Large intestine (tissue), 3 donors: ENCODE measurements around the gene FOLR2. TPM values are rescaled to one million over a fixed set of nuclear protein-coding genes. Genes with fewer than 3 reads are reported as not detected.

Experiments used
- DNase-seq, 2 donors: peaks; one replicate each; pipeline versions ENCODE4 v3.0.0 to v3.0.0-alpha.2; 2013
- H3K27ac ChIP-seq: one replicate; pipeline ENCODE4 v1.5.1; 2013; ENCODE audit warnings: low read length
- H3K27me3 ChIP-seq: 2 replicates; pipeline ENCODE4 v1.6.1; 2013; ENCODE audit warnings: low read length; ENCODE audit not compliant: control insufficient read depth, insufficient read depth
- H3K36me3 ChIP-seq: 2 replicates; pipeline ENCODE4 v1.6.1; 2013; ENCODE audit warnings: low read length; ENCODE audit not compliant: control insufficient read depth, insufficient read depth
- H3K4me1 ChIP-seq: one replicate; pipeline ENCODE4 v1.6.1; 2013; ENCODE audit warnings: low read length; ENCODE audit not compliant: control insufficient read depth, insufficient read depth
- H3K4me3 ChIP-seq: one replicate; pipeline ENCODE4 v1.5.1; 2013; ENCODE audit warnings: low read length
- H3K9me3 ChIP-seq: one replicate; pipeline ENCODE4 v1.6.1; 2013; ENCODE audit warnings: mild to moderate bottlenecking, low read depth, low read length, moderate library complexity; ENCODE audit not compliant: control insufficient read depth
- WGBS: methylation state at CpG from one replicate; pipeline ENCODE4 v1.1.5; 2013; ENCODE audit warnings: low lambda C conversion rate; ENCODE audit not compliant: insufficient coverage; 5-methylcytosine and 5-hydroxymethylcytosine counted together
- polyA plus RNA-seq: library from polyadenylated mRNA; unstranded; fragments of 120-200 nt; gene quantifications from one replicate; pipeline ENCODE4 v1.2.1, GENCODE V29; 2013

The FOLR2 gene
- polyA plus RNA-seq, 1 donor = 15.0 TPM

DNA sequence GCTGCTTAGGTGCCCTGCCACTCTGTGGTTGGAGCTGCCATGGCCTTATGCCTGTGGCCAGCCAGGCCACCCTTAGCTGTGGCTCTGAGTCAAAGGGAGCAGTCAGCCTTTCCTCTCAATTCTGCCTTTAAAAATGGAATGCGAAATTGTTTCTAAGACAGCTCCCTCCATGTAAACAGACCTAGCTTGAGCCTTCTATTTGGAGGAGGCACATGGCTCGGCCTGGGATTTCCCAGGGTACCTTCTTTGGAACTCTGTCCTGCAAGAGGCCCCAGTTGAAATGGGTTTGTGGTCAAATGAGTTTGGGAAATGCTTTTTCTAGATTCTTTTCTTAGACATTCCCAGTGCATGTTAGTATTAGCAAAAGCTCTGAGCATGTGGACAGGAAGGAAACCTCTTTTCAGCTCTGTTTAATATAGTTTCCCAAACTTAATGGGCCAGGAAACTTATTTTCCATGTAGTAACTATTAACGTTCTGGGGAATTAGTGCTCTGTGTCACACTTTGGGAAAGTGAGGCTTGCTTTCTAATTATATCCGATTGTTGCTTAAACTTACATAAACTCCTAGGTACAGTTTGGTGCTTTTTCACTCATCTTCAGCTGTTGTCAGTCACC is 19.6 kb downstream of the FOLR2 start:
- Histone ChIP-seq H3K9me3 (no peaks in the 10 kb centered on the region), H3K36me3 (peaks cover 69% of the 10 kb centered on the region), H3K27me3 (peaks cover 25% of the 10 kb centered on the region), H3K27ac (no peak overlapping the region), H3K4me1 (peaks cover 22% of the 10 kb centered on the region), H3K4me3 (no peak overlapping the region)
- no peak for DNase-seq
- no CpG with 5 or more reads among the region's 4 CpGs for WGBS

DNA sequence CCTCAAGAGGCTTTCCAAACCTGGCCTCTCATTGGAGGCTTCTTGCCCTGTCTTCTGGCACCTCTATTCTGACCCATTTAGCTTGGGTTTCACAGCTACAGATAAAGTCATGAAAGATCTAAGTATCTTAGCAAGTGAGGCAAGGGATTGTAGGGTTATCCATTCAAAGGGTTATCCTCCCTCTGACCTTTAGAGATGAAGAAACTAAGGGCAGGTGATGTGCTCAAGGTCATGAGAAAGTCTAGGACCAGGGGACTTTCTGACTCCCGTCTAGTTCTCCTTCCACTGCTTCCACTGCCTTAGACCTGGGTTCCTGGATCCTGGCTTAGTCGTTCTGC is 20.1 kb downstream of the FOLR2 start:
- Histone ChIP-seq H3K27me3 (peaks cover 31% of the 10 kb centered on the region), H3K27ac (no peak overlapping the region), H3K4me3 (no peak overlapping the region), H3K9me3 (no peaks in the 10 kb centered on the region), H3K36me3 (peaks cover 63% of the 10 kb centered on the region), H3K4me1 (peaks cover 22% of the 10 kb centered on the region)
- no peak for DNase-seq
- WGBS = no CpG with 5 or more reads among the region's 2 CpGs

DNA sequence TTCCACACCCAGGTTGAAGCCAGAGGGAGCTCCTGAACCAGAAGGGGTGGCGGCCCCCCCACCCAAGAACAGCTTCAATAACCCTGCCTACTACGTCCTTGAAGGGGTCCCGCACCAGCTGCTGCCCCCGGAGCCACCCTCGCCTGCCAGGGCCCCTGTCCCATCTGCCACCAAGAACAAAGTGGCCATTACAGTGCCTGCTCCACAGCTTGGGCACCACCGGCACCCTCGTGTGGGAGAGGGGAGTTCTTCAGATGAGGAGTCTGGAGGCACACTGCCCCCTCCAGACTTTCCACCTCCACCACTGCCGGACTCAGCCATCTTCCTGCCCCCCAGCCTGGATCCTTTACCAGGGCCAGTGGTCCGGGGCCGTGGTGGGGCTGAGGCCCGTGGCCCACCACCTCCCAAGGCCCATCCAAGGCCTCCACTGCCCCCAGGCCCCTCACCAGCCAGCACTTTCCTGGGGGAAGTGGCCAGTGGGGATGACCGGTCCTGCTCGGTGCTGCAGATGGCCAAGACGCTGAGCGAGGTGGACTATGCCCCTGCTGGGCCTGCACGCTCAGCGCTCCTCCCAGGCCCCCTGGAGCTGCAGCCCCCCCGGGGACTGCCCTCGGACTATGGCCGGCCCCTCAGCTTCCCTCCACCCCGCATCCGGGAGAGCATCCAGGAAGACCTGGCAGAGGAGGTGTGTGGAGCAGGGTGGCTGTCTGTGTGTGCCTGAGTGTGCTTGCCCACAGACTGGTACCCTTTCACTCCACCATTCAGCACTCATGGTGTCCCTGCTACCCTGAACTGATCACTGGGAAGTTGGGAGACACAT is 20.7 kb downstream of the FOLR2 start:
- H3K4me1 ChIP-seq = peaks cover 22% of the 10 kb centered on the region

DNA sequence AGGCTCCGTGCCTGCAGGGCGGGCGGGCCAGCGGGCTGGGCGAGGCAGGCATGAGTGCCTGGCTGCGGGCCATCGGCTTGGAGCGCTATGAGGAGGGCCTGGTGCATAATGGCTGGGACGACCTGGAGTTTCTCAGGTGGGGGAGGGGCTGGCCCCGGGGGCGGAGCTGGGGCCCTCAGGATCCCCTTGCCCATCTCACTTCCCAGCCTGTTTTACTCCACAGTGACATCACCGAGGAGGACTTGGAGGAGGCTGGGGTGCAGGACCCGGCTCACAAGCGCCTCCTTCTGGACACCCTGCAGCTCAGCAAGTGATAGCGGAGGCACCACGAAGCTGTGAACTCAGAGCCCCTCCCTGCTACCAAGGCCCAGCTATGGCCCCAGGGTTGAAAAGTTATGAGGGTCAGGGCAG is 21.5 kb downstream of the FOLR2 start:
- Histone ChIP-seq H3K27me3 (peaks cover 44% of the 10 kb centered on the region), H3K4me1 (peaks cover 22% of the 10 kb centered on the region), H3K4me3 (no peak overlapping the region), H3K36me3 (peaks cover 50% of the 10 kb centered on the region), H3K9me3 (no peaks in the 10 kb centered on the region), H3K27ac (no peak overlapping the region)
- WGBS = no CpG with 5 or more reads among the region's 16 CpGs
- peak; percentile 48 to 61 for DNase-seq

More for the DNA sequence above, 20.7 kb downstream of the FOLR2 start:
- Histone ChIP-seq H3K27me3 (peaks cover 37% of the 10 kb centered on the region), H3K9me3 (no peaks in the 10 kb centered on the region), H3K27ac (no peak overlapping the region), H3K4me3 (no peak overlapping the region), H3K36me3 (peaks cover 58% of the 10 kb centered on the region)
- WGBS = no CpG with 5 or more reads among the region's 22 CpGs
- DNase-seq = peak in 1 of 2 donors; percentile 44

DNA sequence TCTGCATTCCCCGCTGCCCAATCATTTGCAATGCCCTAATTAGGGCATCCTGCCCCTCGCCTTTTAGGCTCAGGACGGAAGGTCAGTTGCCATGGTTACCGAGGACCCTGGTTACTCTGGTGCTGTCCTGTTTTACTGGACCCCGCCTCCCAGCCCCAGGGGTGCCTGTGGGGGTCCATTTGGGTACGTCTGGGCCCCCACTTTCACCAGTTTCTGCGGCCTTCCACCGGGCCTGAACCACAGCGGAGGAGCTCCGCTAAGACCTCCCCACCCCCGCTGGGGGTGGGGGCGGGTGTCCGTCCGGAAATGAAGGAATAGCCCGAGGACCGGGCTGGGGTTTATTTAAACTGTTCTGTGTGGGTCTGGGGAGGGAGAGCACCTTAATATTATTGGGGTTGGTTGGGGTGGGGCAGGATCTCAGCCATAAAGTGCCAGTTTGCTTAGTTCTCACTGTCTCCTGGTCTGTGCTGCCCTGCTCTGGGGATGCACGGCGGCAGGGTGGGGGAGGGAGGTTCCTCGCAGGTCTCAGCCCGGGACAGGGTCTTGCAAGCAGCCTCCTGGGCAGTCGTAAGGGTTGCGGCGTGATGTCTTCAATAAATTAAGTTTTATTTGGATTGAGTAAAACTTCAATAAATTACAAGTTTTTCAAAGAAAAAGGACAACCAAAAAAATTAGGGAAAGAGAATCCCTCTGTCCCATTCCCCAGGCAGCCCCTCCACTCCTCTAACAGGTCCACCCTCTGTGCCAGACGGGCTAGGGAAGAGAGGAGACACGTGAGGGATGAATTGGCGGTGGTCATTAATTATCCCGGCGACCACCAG is 22.1 kb downstream of the FOLR2 start:
- no peaks in the 10 kb centered on the region for H3K9me3 ChIP-seq
- peaks cover 22% of the 10 kb centered on the region for H3K4me1 ChIP-seq
- peaks cover 44% of the 10 kb centered on the region for H3K36me3 ChIP-seq
- WGBS = no CpG with 5 or more reads among the region's 28 CpGs
- no peak overlapping the region for H3K4me3 ChIP-seq
- H3K27me3 ChIP-seq = peaks cover 50% of the 10 kb centered on the region
- DNase-seq = no peak
- no peak overlapping the region for H3K27ac ChIP-seq

DNA sequence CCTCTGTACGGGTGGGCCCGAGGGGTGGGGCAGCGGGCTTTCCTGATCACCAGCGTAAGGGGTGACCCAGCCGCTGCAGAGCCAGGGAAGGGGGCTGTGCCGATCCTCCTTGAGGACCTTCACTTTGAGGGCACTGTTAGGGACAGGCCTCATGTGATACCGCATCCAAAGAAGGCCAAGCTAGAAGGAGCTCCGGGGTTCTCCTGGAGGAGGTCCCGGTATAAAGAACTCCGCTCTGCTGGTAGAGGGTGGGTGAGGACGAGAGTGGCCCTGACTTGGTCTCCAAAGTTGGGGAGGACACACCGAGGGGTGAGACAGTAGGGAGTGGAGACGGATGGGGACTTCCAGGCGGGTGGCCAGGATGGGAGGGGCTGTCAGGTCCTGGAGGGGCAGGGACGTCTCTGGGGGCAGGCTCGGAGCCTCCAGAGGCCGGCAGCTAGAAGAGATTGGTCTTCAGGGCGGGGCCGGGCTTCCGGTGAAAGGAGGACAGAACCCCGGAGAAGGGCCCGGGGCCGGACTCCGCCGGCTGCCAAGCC is 22.8 kb downstream of the FOLR2 start:
- Histone ChIP-seq H3K36me3 (peaks cover 37% of the 10 kb centered on the region), H3K4me1 (peaks cover 25% of the 10 kb centered on the region), H3K27ac (no peak overlapping the region), H3K4me3 (peak overlapping the region; percentile 6), H3K27me3 (peaks cover 57% of the 10 kb centered on the region), H3K9me3 (no peaks in the 10 kb centered on the region)
- peak in 1 of 2 donors; percentile 53 for DNase-seq
- WGBS = 8% methylated on average over 2 of the region's 25 CpGs

DNA sequence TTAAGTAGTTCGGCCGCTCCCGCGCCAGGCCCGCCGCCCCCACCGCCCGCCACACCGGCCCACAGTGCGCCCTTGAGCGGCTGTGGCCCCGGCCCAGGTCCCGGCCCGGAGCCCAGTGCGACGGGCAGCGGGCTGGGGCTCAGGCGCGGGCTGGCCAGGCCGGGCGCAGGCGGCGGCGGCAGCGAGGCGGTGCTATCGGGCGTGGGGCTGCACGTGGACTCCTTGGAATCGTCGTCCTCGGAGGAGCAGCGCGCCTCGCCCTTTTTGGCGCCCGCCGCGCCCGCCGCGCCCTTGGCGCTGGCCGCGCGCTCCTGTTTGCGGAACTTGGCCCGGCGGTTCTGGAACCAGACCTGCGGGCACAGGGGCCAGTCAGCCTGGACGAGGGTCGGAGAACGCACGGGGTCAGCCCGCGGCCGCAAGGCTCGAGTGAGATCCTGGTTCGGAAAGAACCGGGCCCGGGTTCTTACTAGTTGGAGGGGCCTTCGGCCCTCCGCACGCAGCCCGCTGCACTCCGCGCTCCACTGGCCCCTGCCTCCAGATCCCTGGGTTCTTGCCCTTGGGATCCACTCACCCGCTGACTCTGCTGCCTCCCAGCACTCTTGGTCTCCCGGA is 23.4 kb downstream of the FOLR2 start:
- H3K4me1 ChIP-seq = peaks cover 28% of the 10 kb centered on the region
- H3K27ac ChIP-seq = no peak overlapping the region
- peaks cover 32% of the 10 kb centered on the region for H3K36me3 ChIP-seq
- H3K9me3 ChIP-seq = no peaks in the 10 kb centered on the region
- no CpG with 5 or more reads among the region's 69 CpGs for WGBS
- peaks cover 63% of the 10 kb centered on the region for H3K27me3 ChIP-seq
- no peak overlapping the region for H3K4me3 ChIP-seq
- DNase-seq = peak in 1 of 2 donors; percentile 61

DNA sequence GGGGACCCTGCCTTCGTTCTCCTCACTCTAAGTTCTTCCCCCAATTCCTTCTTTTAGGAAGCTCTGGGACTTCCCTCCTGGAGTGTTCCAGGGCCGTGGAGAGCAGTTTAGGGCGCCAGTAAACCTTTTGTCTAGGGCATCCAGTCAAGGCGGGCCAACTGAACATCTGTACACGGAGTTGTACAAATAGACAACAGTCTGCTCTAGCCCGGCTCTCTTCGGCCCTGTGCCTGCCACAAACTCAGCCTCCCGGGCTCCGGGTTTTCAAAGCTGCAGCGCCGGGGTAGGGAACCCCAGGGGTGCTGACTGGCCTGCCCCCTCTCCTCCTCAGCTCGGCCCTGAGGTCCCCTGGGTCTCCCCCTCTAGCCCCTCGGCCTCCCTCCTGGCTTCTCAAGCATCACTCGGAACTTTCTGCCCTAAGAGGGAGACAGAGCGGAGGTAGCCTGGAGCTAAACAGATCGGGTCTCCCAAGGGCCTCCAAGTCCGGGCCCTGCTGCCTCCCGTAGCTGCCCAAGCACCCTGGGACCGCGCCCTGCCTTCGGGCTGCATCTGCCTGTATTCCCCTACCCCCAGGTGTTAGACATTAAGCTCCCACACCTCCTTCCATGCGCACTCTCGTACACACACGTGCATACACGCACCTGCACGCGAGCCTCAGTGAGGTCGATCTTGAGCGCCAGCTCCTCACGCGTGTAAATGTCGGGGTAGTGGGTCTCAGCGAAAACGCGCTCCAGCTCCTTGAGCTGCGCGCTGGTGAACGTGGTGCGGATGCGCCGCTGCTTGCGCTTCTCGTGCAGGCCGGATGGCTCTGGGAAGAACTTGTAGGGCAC is 24.1 kb downstream of the FOLR2 start:
- DNase-seq = peak in 1 of 2 donors; percentile 30
- Histone ChIP-seq H3K9me3 (no peaks in the 10 kb centered on the region), H3K36me3 (peaks cover 25% of the 10 kb centered on the region), H3K27me3 (peaks cover 70% of the 10 kb centered on the region), H3K4me1 (peaks cover 28% of the 10 kb centered on the region), H3K4me3 (peak overlapping the region; percentile 6), H3K27ac (no peak overlapping the region)
- WGBS = no CpG with 5 or more reads among the region's 44 CpGs

DNA sequence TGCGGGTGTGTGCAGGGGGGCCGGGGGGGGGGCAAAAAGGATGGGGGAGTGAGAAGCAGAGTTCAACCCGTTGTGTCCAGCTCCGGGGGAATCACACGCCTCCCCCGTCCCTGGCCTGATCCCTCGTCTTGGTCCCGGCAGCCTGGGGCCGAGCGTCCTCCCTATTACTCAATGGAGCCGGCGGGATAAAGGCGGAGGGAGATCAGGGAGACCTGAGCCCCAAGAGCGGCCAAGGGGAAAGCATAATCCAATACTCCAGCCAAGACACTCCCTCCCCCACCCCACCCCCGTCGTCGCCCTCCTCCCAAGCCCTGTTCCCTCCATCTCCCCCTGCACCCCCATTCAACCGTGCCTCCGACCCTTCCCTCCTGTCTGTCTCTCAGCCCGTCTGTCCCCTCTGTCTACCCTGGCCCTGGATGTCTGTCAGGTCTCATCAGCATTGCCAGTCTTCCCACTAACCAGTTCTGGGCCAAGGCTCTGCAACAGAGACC is 24.7 kb downstream of the FOLR2 start:
- H3K36me3 ChIP-seq = peaks cover 18% of the 10 kb centered on the region
- no peak for DNase-seq
- peaks cover 77% of the 10 kb centered on the region for H3K27me3 ChIP-seq
- H3K4me1 ChIP-seq = peaks cover 28% of the 10 kb centered on the region
- no peak overlapping the region for H3K27ac ChIP-seq
- no peak overlapping the region for H3K4me3 ChIP-seq
- WGBS = no CpG with 5 or more reads among the region's 20 CpGs
- no peaks in the 10 kb centered on the region for H3K9me3 ChIP-seq
